ENCODE results near the gene AIG1.
"Not testable (repeated sequence)": the region's sequence is repeated elsewhere in the genome, so short reads cannot be mapped to it uniquely, and the experiment has no call there.

The AIG1 gene

GRCh38 chr6:143060806-143061596 is at the start of gene AIG1:
Gene AIG1 (plus strand): TSS chr6:143060889. CDS start chr6:143060926, 37 bp downstream.
- peak; percentile 37 to 40 for DNase-seq (ENCODE audit: low read depth in 2 of 2, low spot score in 1 of 2)

GRCh38 chr6:143014764-143015163 is 45.9 kb upstream of the AIG1 start:
- DNase-seq (ENCODE audit: low read depth in 2 of 2, low spot score in 1 of 2): no peak

- no peak for DNase-seq (ENCODE audit: low read depth in 2 of 2, low spot score in 1 of 2)
Observed at GRCh38 chr6:143015300-143015706, 45.4 kb upstream of the AIG1 start.

- no peak for DNase-seq (ENCODE audit: low read depth in 2 of 2, low spot score in 1 of 2)
Observed at GRCh38 chr6:143018955-143019354, 41.7 kb upstream of the AIG1 start.

- DNase-seq (ENCODE audit: low read depth in 2 of 2, low spot score in 1 of 2): not testable (repeated sequence)
Observed at GRCh38 chr6:143020862-143021261, 39.8 kb upstream of the AIG1 start.

- no peak for DNase-seq (ENCODE audit: low read depth in 2 of 2, low spot score in 1 of 2)
Observed at GRCh38 chr6:143021543-143021942, 39.1 kb upstream of the AIG1 start.

GRCh38 chr6:143022587-143022986 is 38.1 kb upstream of the AIG1 start:
- DNase-seq (ENCODE audit: low read depth in 2 of 2, low spot score in 1 of 2): no peak

- no peak for DNase-seq (ENCODE audit: low read depth in 2 of 2, low spot score in 1 of 2)
Observed at GRCh38 chr6:143023695-143024094, 37.0 kb upstream of the AIG1 start.

- no peak for DNase-seq (ENCODE audit: low read depth in 2 of 2, low spot score in 1 of 2)
Observed at GRCh38 chr6:143024977-143025376, 35.7 kb upstream of the AIG1 start.

- DNase-seq (ENCODE audit: low read depth in 2 of 2, low spot score in 1 of 2): peak; percentile 2 to 20
Observed at GRCh38 chr6:143026696-143027449, 33.8 kb upstream of the AIG1 start.

- no peak for DNase-seq (ENCODE audit: low read depth in 2 of 2, low spot score in 1 of 2)
Observed at GRCh38 chr6:143034689-143035334, 25.9 kb upstream of the AIG1 start.

GRCh38 chr6:143037470-143037869 is 23.2 kb upstream of the AIG1 start:
- DNase-seq (ENCODE audit: low read depth in 2 of 2, low spot score in 1 of 2): no peak

- no peak for DNase-seq (ENCODE audit: low read depth in 2 of 2, low spot score in 1 of 2)
Observed at GRCh38 chr6:143038833-143039232, 21.9 kb upstream of the AIG1 start.

- DNase-seq (ENCODE audit: low read depth in 2 of 2, low spot score in 1 of 2): no peak
Observed at GRCh38 chr6:143039548-143039947, 21.1 kb upstream of the AIG1 start.

- DNase-seq (ENCODE audit: low read depth in 2 of 2, low spot score in 1 of 2): no peak
Observed at GRCh38 chr6:143040018-143040417, 20.7 kb upstream of the AIG1 start.

GRCh38 chr6:143044345-143044744 is 16.3 kb upstream of the AIG1 start:
- DNase-seq (ENCODE audit: low read depth in 2 of 2, low spot score in 1 of 2): not testable (repeated sequence)

GRCh38 chr6:143049611-143050010 is 11.1 kb upstream of the AIG1 start:
- DNase-seq (ENCODE audit: low read depth in 2 of 2, low spot score in 1 of 2): no peak

GRCh38 chr6:143050509-143050908 is 10.2 kb upstream of the AIG1 start:
- DNase-seq (ENCODE audit: low read depth in 2 of 2, low spot score in 1 of 2): no peak

GRCh38 chr6:143052282-143052681 is 8.4 kb upstream of the AIG1 start:
- no peak for DNase-seq (ENCODE audit: low read depth in 2 of 2, low spot score in 1 of 2)

GRCh38 chr6:143053856-143054255 is 6.8 kb upstream of the AIG1 start:
- DNase-seq (ENCODE audit: low read depth in 2 of 2, low spot score in 1 of 2): no peak

GRCh38 chr6:143054329-143054728 is 6.4 kb upstream of the AIG1 start:
- DNase-seq (ENCODE audit: low read depth in 2 of 2, low spot score in 1 of 2): no peak

GRCh38 chr6:143055213-143055612 is 5.5 kb upstream of the AIG1 start:
- DNase-seq (ENCODE audit: low read depth in 2 of 2, low spot score in 1 of 2): no peak
